RPMI8226 (cell line): ENCODE data around the gene PDGFC.

ENCODE experiments used
- DNase-seq: peaks from one replicate; pipeline ENCODE4 v3.0.0-alpha.2; 2015

The PDGFC gene

DNA sequence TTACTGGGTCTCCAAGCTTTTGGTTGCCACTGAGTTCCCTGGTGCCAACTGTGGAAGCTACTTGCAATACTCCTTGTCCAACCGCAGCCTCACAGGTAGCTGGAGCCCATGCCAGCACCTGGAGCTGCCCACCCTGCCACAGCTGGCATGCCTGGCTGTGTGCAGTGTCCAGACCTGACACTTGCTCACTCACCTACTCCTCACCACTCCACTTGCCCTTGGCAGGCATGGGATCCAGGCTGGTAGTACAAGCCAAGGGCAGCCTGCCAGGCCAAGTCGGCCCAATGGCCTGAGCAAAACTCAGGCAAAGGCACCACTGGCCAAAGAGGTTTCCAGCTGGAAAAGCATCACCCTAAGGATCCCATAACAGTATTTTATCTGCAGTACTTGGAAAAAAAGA, 246.3 kb downstream of the PDGFC start:
- no peak for DNase-seq

DNA sequence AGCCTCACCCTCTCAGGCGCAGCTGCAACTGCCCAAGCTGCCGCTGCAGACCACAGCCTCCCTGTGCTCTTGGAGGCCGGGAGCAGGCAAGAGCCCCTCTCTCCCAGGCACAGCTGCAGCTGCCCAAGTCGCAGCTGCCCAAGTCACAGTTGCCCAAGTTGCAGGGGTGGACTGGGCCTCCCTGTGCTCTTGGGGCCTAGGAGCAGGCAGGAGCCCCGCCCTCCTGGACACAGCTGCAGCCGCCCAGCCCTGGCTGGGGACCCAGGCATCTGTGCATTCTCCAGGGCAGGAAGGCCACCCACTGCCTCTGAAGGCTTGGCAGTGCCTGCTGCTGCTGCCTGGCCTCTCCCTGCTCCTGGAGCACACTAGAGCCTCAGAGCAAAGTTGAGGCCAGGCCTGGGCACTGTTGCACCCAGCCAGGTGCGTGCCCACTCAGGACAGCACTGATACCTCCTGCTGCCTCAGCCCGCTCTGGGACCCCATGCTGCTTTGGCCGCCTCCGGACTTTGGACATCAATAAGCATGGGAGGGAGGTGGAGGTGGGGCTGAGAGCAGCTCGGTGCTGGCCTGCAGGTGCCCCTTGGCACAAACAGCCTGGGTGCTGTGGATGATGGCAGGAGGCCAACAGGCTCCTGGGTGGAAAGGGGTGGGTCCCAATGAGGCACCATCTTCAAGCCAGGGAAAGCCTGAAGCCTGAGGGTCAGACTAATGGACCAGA, 247.5 kb downstream of the PDGFC start:
- DNase-seq: peak; percentile 10

DNA sequence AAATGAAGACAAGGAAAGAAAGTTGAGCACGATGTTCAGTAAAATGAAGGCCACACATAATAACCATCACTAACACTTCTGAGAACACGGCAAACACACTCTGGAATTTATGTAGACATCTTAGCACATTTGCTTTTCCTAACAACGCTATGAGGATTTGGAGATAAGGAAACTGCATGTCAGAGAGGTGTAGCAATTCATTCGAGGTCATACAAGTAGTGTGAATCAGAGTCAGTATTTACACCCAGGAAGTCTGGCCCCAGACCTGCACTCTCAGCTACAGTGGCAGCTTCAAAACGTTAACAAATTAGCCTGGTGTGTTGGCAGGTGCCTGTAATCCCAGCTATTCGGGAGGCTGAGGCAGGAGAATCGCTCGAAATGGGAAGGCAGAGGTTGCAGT, 253.4 kb downstream of the PDGFC start:
- DNase-seq: no peak

DNA sequence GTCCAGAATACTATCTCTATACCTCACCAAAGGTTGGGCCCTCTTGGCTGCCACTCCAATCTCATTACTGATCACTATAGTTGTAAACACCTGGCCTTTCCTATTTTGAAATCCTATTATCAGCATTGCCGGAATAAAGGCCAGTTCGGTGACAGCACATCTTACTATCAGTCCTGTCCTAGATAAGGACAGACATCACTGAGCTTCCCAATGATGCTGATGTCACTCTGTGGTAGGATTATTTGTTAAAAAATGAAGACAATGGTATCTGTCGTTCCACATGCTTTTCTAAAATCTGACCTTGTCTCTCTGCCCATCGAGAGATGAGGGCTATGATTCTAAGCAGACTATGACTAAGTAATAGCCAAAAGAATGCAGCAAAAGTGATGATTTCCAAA, 260.4 kb downstream of the PDGFC start:
- no peak for DNase-seq
